ENCODE data around the gene PURB. TPM values are rescaled to one million over a fixed set of nuclear protein-coding genes. Genes with fewer than 3 reads are reported as not detected.

Gene PURB
- total and polyA plus RNA-seq, 5 donors from 2014 or later = 1.1 to 29.9 (median 2.3) TPM

DNA sequence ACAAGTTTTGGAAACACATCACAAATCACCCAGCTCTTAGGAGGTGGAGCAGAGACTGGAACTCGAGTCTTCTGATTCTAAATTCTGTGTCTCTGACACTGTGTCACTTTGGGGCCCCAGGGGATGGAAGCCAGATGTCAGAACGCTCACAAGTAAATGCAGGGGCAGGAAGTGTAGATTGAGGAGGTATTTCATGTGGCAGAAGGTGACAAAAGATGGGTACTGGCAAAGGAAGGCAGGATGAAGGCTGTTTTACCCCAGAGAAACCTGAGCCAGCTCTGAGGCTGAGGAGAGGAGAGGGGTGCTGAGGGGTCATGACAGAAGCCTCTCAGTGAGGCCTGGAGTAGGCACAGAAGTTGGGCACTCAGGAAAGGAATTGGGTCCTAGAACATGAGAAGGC lies 6.0 kb upstream of the PURB start:
- Histone ChIP-seq H3K9me3 (ENCODE audit: control insufficient read depth in 2 of 2, low read length in 2 of 2) (no peaks in the 10 kb centered on the region), H3K36me3 (ENCODE audit: control insufficient read depth, insufficient read depth, low read length) (no peaks in the 10 kb centered on the region), H3K4me1 (ENCODE audit: control insufficient read depth, insufficient read depth, low read length, poor library complexity, severe bottlenecking) (peaks cover 3% of the 10 kb centered on the region), H3K27ac (ENCODE audit: insufficient read depth, low read length, poor library complexity, severe bottlenecking) (no peak overlapping the region), H3K4me3 (ENCODE audit: low read depth, low read length) (no peak overlapping the region), H3K27me3 (ENCODE audit: control insufficient read depth, insufficient read depth, low read length) (no peaks in the 10 kb centered on the region)
- H3K36me3 Mint-ChIP-seq = no peaks in the 10 kb centered on the region
- H3K27ac Mint-ChIP-seq = peak overlapping the region; percentile 46 to 95 (median 53)
- H3K27me3 Mint-ChIP-seq = no peaks in the 10 kb centered on the region
- peak overlapping the region in 2 of 4 donors; percentile 11 to 12 for H3K4me3 Mint-ChIP-seq
- peak; percentile 28 to 52 for ATAC-seq (ENCODE audit: low read depth in 2 of 2)
- H3K4me1 Mint-ChIP-seq = peaks cover 0 to 16% (median 9%) of the 10 kb centered on the region in 4 donors
- no peaks in the 10 kb centered on the region for H3K9me3 Mint-ChIP-seq
- DNase-seq = peak in 1 of 3 donors; percentile 46

DNA sequence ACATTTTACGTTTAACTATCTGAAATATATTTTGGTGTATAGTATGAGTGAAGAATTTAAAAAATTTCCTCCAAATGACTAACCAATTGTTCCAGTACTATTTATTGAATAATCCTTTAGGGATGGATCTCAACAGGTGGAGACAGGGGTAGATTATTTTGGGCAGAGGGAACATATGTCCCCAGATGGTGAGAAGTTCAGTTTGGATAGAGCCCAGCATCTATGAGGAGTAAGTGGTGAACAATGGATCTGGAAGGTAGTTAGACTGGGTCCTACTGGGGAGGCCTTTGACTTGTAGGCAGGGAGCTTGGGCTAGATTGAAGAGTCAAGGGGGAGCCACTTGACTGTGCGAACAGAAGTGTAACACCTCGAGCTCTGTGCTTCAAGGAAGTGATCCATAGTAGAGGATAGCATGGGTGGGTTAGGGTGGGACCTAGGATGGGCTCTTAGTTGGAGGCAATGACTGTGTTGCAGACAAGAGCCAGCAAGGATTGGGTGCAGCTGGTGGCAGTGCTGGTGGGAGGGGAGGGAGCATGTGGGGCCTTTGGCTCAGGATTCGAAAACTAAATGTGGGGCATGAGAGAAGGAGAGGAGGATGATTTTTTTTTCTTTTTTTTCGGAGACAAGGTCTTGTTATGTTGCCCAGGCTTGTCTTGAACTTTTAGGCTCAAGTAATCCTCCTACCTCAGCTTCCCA lies 3.9 kb upstream of the PURB start:
- Mint-ChIP-seq H3K36me3 (peaks cover 3% of the 10 kb centered on the region), H3K9me3 (peaks cover 0 to 3% (median 0%) of the 10 kb centered on the region in 7 donors), H3K27ac (peak overlapping the region in 2 of 3 donors; percentile 20 to 56), H3K4me3 (peak overlapping the region in 1 of 4 donors; percentile 29), H3K27me3 (peaks cover 5% of the 10 kb centered on the region), H3K4me1 (peaks cover 5 to 26% (median 20%) of the 10 kb centered on the region in 4 donors)
- Histone ChIP-seq H3K4me3 (ENCODE audit: low read depth, low read length) (no peak overlapping the region), H3K27me3 (ENCODE audit: control insufficient read depth, insufficient read depth, low read length) (no peaks in the 10 kb centered on the region), H3K9me3 (ENCODE audit: control insufficient read depth in 2 of 2, low read length in 2 of 2) (no peaks in the 10 kb centered on the region), H3K4me1 (ENCODE audit: control insufficient read depth, insufficient read depth, low read length, poor library complexity, severe bottlenecking) (peaks cover 16% of the 10 kb centered on the region), H3K36me3 (ENCODE audit: control insufficient read depth, insufficient read depth, low read length) (no peaks in the 10 kb centered on the region), H3K27ac (ENCODE audit: insufficient read depth, low read length, poor library complexity, severe bottlenecking) (no peak overlapping the region)
- ATAC-seq (ENCODE audit: low read depth in 2 of 2) (no peak), DNase-seq (no peak)

DNA sequence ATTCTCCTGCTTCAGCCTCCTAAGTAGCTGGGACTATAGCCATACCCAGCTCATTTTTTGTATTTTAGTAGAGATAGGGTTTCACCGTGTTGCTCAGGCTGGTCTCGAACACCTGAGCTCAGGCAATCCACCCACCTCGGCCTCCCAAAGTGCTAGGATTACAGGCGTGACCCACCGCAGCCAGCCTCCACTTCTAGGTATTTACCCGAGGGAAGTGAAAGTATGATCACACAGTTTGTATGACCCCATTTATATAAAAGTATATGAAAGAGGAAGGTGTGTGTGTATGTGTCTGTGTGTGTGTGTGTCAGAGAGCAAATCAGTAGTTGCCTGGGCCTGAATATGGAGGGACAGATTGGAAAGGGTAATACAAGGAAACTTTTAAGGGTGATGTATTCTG lies 2.0 kb upstream of the PURB start:
- H3K27ac ChIP-seq (ENCODE audit: insufficient read depth, low read length, poor library complexity, severe bottlenecking) = peak overlapping the region; percentile 100
- Mint-ChIP-seq H3K27ac (peak overlapping the region in 2 of 3 donors; percentile 69 to 100), H3K4me3 (peak overlapping the region in 1 of 4 donors; percentile 44), H3K36me3 (peaks cover 5% of the 10 kb centered on the region), H3K9me3 (peaks cover 0 to 11% (median 0%) of the 10 kb centered on the region in 7 donors), H3K4me1 (peaks cover 5 to 42% (median 28%) of the 10 kb centered on the region in 4 donors), H3K27me3 (peaks cover 5% of the 10 kb centered on the region)
- H3K4me1 ChIP-seq (ENCODE audit: control insufficient read depth, insufficient read depth, low read length, poor library complexity, severe bottlenecking) = peaks cover 36% of the 10 kb centered on the region
- H3K4me3 ChIP-seq (ENCODE audit: low read depth, low read length) = no peak overlapping the region
- no peak for ATAC-seq (ENCODE audit: low read depth in 2 of 2)
- DNase-seq = no peak
- peaks cover 3 to 4% of the 10 kb centered on the region in 2 experiments for H3K9me3 ChIP-seq (ENCODE audit: control insufficient read depth in 2 of 2, low read length in 2 of 2)
- H3K36me3 ChIP-seq (ENCODE audit: control insufficient read depth, insufficient read depth, low read length) = no peaks in the 10 kb centered on the region
- no peaks in the 10 kb centered on the region for H3K27me3 ChIP-seq (ENCODE audit: control insufficient read depth, insufficient read depth, low read length)

DNA sequence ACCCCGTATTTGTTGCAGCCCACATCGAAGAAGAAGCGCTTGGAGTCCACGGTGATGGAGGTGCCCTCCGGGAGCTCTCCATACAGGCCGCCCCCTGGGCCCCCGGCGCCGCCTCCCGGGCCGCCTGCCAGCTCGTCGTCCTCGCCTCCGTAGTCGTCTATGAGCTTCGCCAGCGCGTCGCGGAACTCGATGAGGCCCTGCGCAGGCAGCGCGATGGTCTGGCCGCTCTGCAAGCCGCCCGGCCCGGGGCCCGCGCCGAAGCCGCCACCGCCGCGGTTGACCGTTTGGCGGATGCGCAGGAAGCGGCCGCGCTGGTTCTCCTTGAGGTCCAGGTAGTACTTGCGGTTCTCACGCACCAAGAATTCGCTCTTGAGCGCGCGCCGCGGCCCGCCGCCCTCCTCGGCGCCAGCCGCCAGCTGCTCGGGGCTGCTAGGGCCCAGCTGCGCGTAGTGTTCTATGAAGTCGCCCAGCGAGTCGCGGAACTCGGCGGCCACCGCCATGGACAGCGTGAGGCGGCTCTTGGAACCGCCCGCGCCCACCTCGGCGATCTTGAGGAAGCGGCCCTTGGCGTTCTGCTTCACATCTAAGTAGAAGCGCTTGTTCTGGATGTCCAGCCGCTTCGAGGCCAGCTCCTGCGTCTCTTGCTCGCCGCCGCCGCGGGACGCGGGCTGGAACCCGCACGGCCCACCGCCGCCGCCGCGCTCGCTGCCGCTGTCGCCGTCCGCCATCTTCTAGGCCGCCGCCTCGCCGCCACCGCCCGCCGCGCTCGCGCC lies 523 bp downstream of the PURB start:
- Mint-ChIP-seq H3K4me3 (peak overlapping the region; percentile 89 to 96 (median 94)), H3K27me3 (peaks cover 5% of the 10 kb centered on the region), H3K4me1 (peaks cover 10 to 56% (median 39%) of the 10 kb centered on the region in 4 donors), H3K9me3 (peaks cover 0 to 11% (median 0%) of the 10 kb centered on the region in 7 donors), H3K27ac (peak overlapping the region; percentile 32 to 100 (median 99)), H3K36me3 (peaks cover 5% of the 10 kb centered on the region)
- Histone ChIP-seq H3K4me3 (ENCODE audit: low read depth, low read length) (peak overlapping the region; percentile 76), H3K36me3 (ENCODE audit: control insufficient read depth, insufficient read depth, low read length) (no peaks in the 10 kb centered on the region), H3K27me3 (ENCODE audit: control insufficient read depth, insufficient read depth, low read length) (no peaks in the 10 kb centered on the region), H3K9me3 (ENCODE audit: control insufficient read depth in 2 of 2, low read length in 2 of 2) (peaks cover 3 to 4% of the 10 kb centered on the region in 2 experiments), H3K4me1 (ENCODE audit: control insufficient read depth, insufficient read depth, low read length, poor library complexity, severe bottlenecking) (peaks cover 59% of the 10 kb centered on the region), H3K27ac (ENCODE audit: insufficient read depth, low read length, poor library complexity, severe bottlenecking) (peak overlapping the region; percentile 92)
- DNase-seq (peak; percentile 36 to 64 (median 51)), ATAC-seq (ENCODE audit: low read depth in 2 of 2) (peak; percentile 6 to 10)

DNA sequence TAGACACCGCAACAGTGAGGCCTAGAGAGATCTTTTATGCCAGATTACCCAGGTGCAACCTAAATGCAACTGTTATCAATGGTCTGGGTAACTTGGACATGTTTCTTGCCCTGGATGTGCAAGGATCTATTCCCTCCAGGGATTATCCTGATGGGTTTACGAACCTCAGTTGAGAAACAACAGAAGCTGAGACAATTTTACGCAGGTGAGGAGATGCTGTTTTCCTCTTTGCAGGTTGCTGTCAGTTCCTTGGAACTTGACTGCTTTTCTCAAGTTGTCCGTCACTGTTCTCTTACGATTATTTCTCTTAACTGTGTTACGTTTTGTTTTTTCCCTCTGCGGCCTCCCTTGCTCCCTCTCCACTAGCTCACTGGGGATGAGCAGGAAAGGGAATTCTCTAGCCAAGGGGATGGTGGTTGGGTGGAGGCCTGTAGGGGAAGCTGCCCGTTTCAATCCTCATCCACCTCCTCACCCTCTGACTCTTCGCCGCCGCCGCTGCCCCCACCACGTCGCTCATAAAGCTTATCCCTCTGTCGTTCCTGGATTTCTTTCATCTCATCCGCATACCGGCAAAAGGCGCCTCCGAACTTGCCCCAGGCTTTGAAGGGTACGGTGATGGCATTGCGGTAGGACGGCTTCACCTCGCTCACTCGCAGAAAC lies 1.2 kb downstream of the PURB start:
- peaks cover 14 to 60% (median 43%) of the 10 kb centered on the region in 4 donors for H3K4me1 Mint-ChIP-seq
- peaks cover 3 to 4% of the 10 kb centered on the region in 2 experiments for H3K9me3 ChIP-seq (ENCODE audit: control insufficient read depth in 2 of 2, low read length in 2 of 2)
- no peak for ATAC-seq (ENCODE audit: low read depth in 2 of 2)
- H3K36me3 Mint-ChIP-seq = peaks cover 5% of the 10 kb centered on the region
- DNase-seq = no peak
- H3K36me3 ChIP-seq (ENCODE audit: control insufficient read depth, insufficient read depth, low read length) = no peaks in the 10 kb centered on the region
- no peaks in the 10 kb centered on the region for H3K27me3 ChIP-seq (ENCODE audit: control insufficient read depth, insufficient read depth, low read length)
- peaks cover 0 to 11% (median 0%) of the 10 kb centered on the region in 7 donors for H3K9me3 Mint-ChIP-seq
- peaks cover 5% of the 10 kb centered on the region for H3K27me3 Mint-ChIP-seq
- H3K4me3 Mint-ChIP-seq = peak overlapping the region; percentile 89 to 96 (median 94)
- peak overlapping the region; percentile 92 for H3K27ac ChIP-seq (ENCODE audit: insufficient read depth, low read length, poor library complexity, severe bottlenecking)
- peak overlapping the region; percentile 76 for H3K4me3 ChIP-seq (ENCODE audit: low read depth, low read length)
- peak overlapping the region; percentile 32 to 99 (median 96) for H3K27ac Mint-ChIP-seq
- peaks cover 65% of the 10 kb centered on the region for H3K4me1 ChIP-seq (ENCODE audit: control insufficient read depth, insufficient read depth, low read length, poor library complexity, severe bottlenecking)

DNA sequence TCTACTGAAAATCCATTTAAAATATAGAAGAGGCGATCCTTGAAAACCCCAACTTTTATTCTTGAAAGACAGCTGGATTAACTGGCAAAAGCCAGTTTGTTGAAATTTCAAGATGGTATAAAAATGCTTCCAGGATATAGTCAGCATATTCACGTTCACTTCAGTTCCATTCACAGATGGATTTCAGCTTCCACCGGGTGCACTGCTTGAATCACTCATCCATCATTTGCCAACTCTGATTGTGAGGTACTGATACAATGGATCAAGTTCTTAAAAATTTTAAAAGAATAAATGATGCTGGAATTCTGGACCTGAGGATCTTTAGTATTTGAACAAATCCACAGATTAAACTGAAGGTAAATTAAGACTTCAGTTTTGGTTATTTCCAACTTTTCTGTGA lies 2.4 kb downstream of the PURB start:
- peak overlapping the region; percentile 18 for H3K27ac ChIP-seq (ENCODE audit: insufficient read depth, low read length, poor library complexity, severe bottlenecking)
- Mint-ChIP-seq H3K4me1 (peaks cover 22 to 64% (median 44%) of the 10 kb centered on the region in 4 donors), H3K27me3 (peaks cover 5% of the 10 kb centered on the region), H3K27ac (peak overlapping the region in 1 of 3 donors; percentile 96), H3K4me3 (peak overlapping the region; percentile 38 to 95 (median 74)), H3K9me3 (peaks cover 0 to 11% (median 0%) of the 10 kb centered on the region in 7 donors), H3K36me3 (peaks cover 7% of the 10 kb centered on the region)
- peak overlapping the region; percentile 76 for H3K4me3 ChIP-seq (ENCODE audit: low read depth, low read length)
- ATAC-seq (ENCODE audit: low read depth in 2 of 2) (no peak), DNase-seq (no peak)
- H3K9me3 ChIP-seq (ENCODE audit: control insufficient read depth in 2 of 2, low read length in 2 of 2) = peaks cover 3 to 4% of the 10 kb centered on the region in 2 experiments
- peaks cover 65% of the 10 kb centered on the region for H3K4me1 ChIP-seq (ENCODE audit: control insufficient read depth, insufficient read depth, low read length, poor library complexity, severe bottlenecking)
- no peaks in the 10 kb centered on the region for H3K27me3 ChIP-seq (ENCODE audit: control insufficient read depth, insufficient read depth, low read length)
- no peaks in the 10 kb centered on the region for H3K36me3 ChIP-seq (ENCODE audit: control insufficient read depth, insufficient read depth, low read length)

DNA sequence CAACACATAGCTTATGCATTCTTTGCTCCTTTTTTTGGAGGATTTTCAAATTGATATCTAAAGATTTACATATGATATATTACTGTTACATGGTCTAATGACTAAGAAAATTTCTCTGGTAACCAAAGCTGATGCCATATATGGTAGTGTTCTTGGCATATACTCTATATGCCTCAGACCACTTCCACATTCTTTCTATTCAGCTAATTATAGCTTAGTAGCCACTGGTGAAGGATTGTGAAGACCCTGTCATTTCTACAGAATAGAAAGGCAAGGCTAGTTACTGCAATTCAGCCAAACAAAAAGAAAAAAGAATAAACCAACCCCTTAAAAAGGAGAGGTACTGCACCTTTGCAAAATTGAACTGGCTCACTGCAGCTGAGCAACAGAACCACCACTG lies 3.7 kb downstream of the PURB start:
- Mint-ChIP-seq H3K27ac (peak overlapping the region in 1 of 3 donors; percentile 80), H3K4me3 (peak overlapping the region; percentile 43 to 95 (median 81)), H3K27me3 (peaks cover 5% of the 10 kb centered on the region), H3K4me1 (peaks cover 28 to 67% (median 47%) of the 10 kb centered on the region in 4 donors), H3K36me3 (peaks cover 11% of the 10 kb centered on the region), H3K9me3 (peaks cover 0 to 11% (median 0%) of the 10 kb centered on the region in 7 donors)
- peak overlapping the region; percentile 76 for H3K4me3 ChIP-seq (ENCODE audit: low read depth, low read length)
- H3K27ac ChIP-seq (ENCODE audit: insufficient read depth, low read length, poor library complexity, severe bottlenecking) = peak overlapping the region; percentile 42
- no peaks in the 10 kb centered on the region for H3K36me3 ChIP-seq (ENCODE audit: control insufficient read depth, insufficient read depth, low read length)
- peaks cover 3 to 4% of the 10 kb centered on the region in 2 experiments for H3K9me3 ChIP-seq (ENCODE audit: control insufficient read depth in 2 of 2, low read length in 2 of 2)
- peaks cover 64% of the 10 kb centered on the region for H3K4me1 ChIP-seq (ENCODE audit: control insufficient read depth, insufficient read depth, low read length, poor library complexity, severe bottlenecking)
- DNase-seq (peak in 1 of 3 donors; percentile 32), ATAC-seq (ENCODE audit: low read depth in 2 of 2) (no peak)
- H3K27me3 ChIP-seq (ENCODE audit: control insufficient read depth, insufficient read depth, low read length) = no peaks in the 10 kb centered on the region
